Activated CD4-positive, alpha-beta memory T cell treated with anti-CD3 and anti-CD28 coated beads for 36 hours (primary cell): ENCODE results near the gene SND1. TPM values are rescaled to one million over a fixed set of nuclear protein-coding genes. Genes with fewer than 3 reads are reported as not detected.

Source experiments
- CTCF ChIA-PET: fragments of 350-600 bp; sonication (Branson Sonifier 250); formaldehyde crosslinking; loops from one replicate; lab custom pipeline; 2021; ENCODE audit warnings: antibody characterized with exemption, inconsistent platforms; lab: Charles Lee
- POLR2A ChIA-PET: fragments of 350-600 bp; sonication (Branson Sonifier 250); formaldehyde crosslinking; loops from one replicate; lab custom pipeline; 2021; ENCODE audit warnings: antibody characterized with exemption; lab: Charles Lee
- DNase-seq: peaks from one replicate; pipeline ENCODE4 v3.0.0-alpha.2; 2020
- H3K27ac Mint-ChIP-seq: one replicate; pipeline ENCODE4 v1.8.0; 2021; ENCODE audit warnings: mixed read lengths
- H3K27me3 Mint-ChIP-seq: one replicate; pipeline ENCODE4 v1.8.0; 2021; ENCODE audit warnings: mixed read lengths
- H3K36me3 Mint-ChIP-seq: one replicate; pipeline ENCODE4 v1.8.0; 2021; ENCODE audit warnings: mixed read lengths
- H3K4me1 Mint-ChIP-seq: one replicate; pipeline ENCODE4 v1.8.0; 2021; ENCODE audit warnings: low read depth, mixed read lengths
- H3K4me3 Mint-ChIP-seq: one replicate; pipeline ENCODE4 v1.8.0; 2021; ENCODE audit warnings: mild to moderate bottlenecking, mixed read lengths
- H3K9me3 Mint-ChIP-seq: one replicate; pipeline ENCODE4 v1.8.0; 2021; ENCODE audit warnings: mixed read lengths
- intact Hi-C: fragments of 100-400 bp; cut with micrococcal nuclease; formaldehyde crosslinking; loops from one replicate; pipeline ENCODE4 v1.15.1; 2023
- total RNA-seq, 2 experiments: library from RNA; stranded (reverse); gene quantifications; one replicate each; pipeline ENCODE4 v1.2.3, GENCODE V29; 2021

Gene SND1
- total RNA-seq, 2 experiments from 2014 or later: 208 to 235 TPM

DNA sequence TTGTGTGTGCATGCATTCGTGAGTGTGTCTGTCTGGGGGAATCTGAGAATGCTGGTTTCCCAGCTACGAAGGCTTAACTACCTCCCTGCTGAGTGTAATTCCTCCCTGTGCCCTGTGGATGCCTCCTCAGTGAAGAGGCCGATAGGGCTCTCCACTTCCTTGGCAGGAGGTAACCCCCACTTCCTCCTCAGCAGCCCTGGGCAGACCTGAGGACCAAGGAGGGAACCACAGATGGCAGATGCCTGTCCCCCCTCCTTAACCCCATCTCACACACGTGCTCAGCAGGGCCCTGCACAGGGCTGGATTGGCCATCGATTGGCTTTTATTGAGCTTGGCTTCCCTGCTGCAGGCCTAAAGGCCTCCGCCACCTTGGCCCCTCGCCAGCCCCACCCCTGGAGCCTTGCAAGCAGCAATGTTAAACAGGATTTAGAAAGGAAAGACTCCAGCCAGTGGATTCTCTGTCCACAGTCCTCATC lies 424.8 kb downstream of the SND1 start:
- no peak overlapping the region for H3K4me3 Mint-ChIP-seq
- POLR2A ChIA-PET: no interaction called here
- CTCF ChIA-PET: no interaction called here
- H3K9me3 Mint-ChIP-seq: no peaks in the 10 kb centered on the region
- H3K4me1 Mint-ChIP-seq: no peaks in the 10 kb centered on the region
- H3K36me3 Mint-ChIP-seq: peaks cover 6% of the 10 kb centered on the region
- no peak for DNase-seq
- intact Hi-C loops: no loop called here
- no peaks in the 10 kb centered on the region for H3K27me3 Mint-ChIP-seq
- H3K27ac Mint-ChIP-seq: no peak overlapping the region

DNA sequence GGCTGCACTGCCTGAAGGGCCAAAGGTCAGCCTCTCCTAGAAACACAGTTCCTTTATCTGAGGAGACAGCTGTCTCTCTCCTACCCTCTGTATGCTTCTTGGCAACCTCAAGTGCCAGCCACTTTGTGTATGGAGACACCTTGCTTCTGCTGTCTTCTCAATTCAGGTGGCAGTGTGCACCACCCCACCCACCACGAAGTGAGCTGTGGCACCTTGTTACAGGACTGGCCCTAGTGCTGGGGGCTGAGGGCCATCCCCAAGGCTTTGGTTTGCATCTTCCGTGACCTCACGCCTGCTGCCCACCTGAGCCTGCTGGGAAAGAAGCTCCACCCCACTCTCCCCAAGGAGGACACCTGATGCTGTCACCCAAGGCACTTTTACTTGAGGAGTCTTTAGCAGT lies 426.3 kb downstream of the SND1 start:
- Mint-ChIP-seq H3K36me3 (peaks cover 6% of the 10 kb centered on the region), H3K9me3 (no peaks in the 10 kb centered on the region), H3K27ac (no peak overlapping the region), H3K4me3 (no peak overlapping the region), H3K4me1 (no peaks in the 10 kb centered on the region), H3K27me3 (no peaks in the 10 kb centered on the region)
- ChIA-PET CTCF (no interaction called here), POLR2A (no interaction called here)
- intact Hi-C loops: no loop called here
- no peak for DNase-seq

- Mint-ChIP-seq H3K4me1 (no peaks in the 10 kb centered on the region), H3K27ac (no peak overlapping the region), H3K36me3 (peaks cover 8% of the 10 kb centered on the region), H3K27me3 (no peaks in the 10 kb centered on the region), H3K9me3 (no peaks in the 10 kb centered on the region), H3K4me3 (no peak overlapping the region)
- ChIA-PET CTCF (no interaction called here), POLR2A (interaction anchor here (0.9 kb wide), 1 partner anchor 9 kb away, joined by 3 read pairs; no protein-coding TSS in a partner anchor)
- DNase-seq: no peak
- intact Hi-C loops: no loop called here
These were observed 428.2 kb downstream of the SND1 start for GRCh38 chr7:128080169-128080568.

GRCh38 chr7:128081351-128081750 lies 429.4 kb downstream of the SND1 start:
- DNase-seq: no peak
- H3K4me1 Mint-ChIP-seq: no peaks in the 10 kb centered on the region
- H3K4me3 Mint-ChIP-seq: no peak overlapping the region
- H3K27ac Mint-ChIP-seq: no peak overlapping the region
- intact Hi-C loops: no loop called here
- POLR2A ChIA-PET: no interaction called here
- no peaks in the 10 kb centered on the region for H3K27me3 Mint-ChIP-seq
- H3K9me3 Mint-ChIP-seq: no peaks in the 10 kb centered on the region
- peaks cover 11% of the 10 kb centered on the region for H3K36me3 Mint-ChIP-seq
- CTCF ChIA-PET: no interaction called here

DNA sequence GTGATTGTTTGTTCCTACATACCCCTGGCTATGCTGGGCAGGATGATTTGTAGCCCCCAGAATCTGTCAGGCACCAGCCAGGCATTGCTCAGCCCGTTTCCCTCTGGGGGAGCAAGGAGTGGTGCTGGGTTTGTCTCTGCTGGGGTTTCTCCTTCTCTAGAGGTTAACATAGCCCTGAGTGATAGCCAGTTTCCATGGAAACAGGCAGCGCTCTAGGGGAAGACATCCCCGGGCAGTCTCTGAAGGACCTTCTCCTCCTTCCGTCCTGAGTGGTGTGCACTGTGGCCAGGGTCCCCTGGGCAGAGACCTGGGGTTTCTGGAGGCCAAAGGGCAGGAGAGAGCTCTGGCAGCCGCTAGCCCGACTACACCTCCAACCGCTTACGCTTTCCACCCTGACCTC lies 429.8 kb downstream of the SND1 start:
- H3K9me3 Mint-ChIP-seq: no peaks in the 10 kb centered on the region

GRCh38 chr7:128082431-128082830 lies 430.4 kb downstream of the SND1 start:
- ChIA-PET CTCF (no interaction called here), POLR2A (no interaction called here)
- intact Hi-C loops: no loop called here
- H3K9me3 Mint-ChIP-seq: no peaks in the 10 kb centered on the region
- no peaks in the 10 kb centered on the region for H3K4me1 Mint-ChIP-seq
- DNase-seq: no peak
- H3K27me3 Mint-ChIP-seq: no peaks in the 10 kb centered on the region
- H3K4me3 Mint-ChIP-seq: no peak overlapping the region
- H3K27ac Mint-ChIP-seq: no peak overlapping the region
- peaks cover 14% of the 10 kb centered on the region for H3K36me3 Mint-ChIP-seq

More for the DNA sequence above, 429.8 kb downstream of the SND1 start:
- Mint-ChIP-seq H3K27ac (no peak overlapping the region), H3K36me3 (peaks cover 11% of the 10 kb centered on the region), H3K4me1 (no peaks in the 10 kb centered on the region), H3K27me3 (no peaks in the 10 kb centered on the region), H3K4me3 (no peak overlapping the region)
- intact Hi-C loops: no loop called here
- no peak for DNase-seq
- POLR2A ChIA-PET: no interaction called here
- CTCF ChIA-PET: no interaction called here

DNA sequence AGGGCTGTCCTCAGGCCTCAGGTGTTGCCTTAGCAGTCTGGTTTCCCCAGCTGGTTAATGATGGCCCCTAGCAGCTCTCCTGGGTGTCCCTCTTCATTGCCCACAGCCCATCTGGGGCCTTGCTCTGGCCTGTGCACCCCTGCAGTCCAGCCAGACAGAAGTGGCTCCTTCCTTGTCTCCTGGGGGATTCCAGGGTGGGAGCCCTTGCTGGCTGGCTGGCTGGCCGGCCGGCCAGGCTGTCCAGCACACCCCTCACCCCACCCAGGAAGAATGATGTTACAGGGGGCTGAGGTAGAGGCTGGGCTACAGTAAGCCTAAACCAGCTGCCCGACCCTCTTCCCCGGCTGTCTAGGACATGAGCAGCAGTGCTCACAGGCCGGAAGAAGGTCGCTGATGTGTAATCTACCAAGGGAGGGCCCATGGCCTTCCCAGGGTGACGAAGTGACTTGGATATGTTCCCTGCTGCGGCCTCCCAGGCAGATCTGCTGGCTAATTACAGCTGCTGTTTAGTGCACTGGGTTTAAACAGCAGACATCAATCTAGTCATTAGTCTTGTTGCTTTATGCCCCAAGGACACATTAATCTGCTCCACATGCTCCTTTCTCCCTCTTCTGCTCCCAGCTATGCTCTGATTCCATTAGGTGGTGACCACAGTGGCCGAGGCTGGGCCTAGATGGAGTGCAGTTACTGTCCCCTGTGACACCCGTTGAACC lies 433.1 kb downstream of the SND1 start:
- CTCF ChIA-PET: interaction anchor here (0.7 to 1.1 kb wide), 2 partner anchors 125 to 376 kb away, joined by 3 read pairs; no protein-coding TSS in a partner anchor
- DNase-seq: no peak
- no peaks in the 10 kb centered on the region for H3K9me3 Mint-ChIP-seq
- peaks cover 24% of the 10 kb centered on the region for H3K36me3 Mint-ChIP-seq
- no peaks in the 10 kb centered on the region for H3K4me1 Mint-ChIP-seq
- no peak overlapping the region for H3K27ac Mint-ChIP-seq
- intact Hi-C loops: no loop called here
- H3K27me3 Mint-ChIP-seq: no peaks in the 10 kb centered on the region
- no peak overlapping the region for H3K4me3 Mint-ChIP-seq
- POLR2A ChIA-PET: no interaction called here

DNA sequence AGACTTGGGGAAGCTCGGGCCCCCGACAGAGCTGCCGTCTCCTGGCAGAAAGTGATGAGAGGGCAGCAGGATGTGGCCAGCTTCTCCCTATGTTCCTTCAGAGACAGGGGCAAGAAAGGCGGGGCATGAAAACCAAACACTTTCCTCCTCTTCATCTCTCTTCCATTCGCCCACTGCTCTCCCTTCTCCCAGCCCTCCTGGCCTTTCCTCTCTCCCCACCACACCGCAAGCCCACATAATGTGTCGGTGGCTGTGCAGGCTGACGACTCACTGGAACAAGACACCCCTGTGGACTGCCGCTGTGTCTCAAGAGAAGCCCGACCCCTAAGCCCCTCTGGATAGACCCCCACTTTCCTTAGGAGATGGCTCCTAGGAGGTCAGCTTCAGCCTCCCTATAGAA lies 438.5 kb downstream of the SND1 start:
- Mint-ChIP-seq H3K36me3 (peaks cover 46% of the 10 kb centered on the region), H3K4me3 (no peak overlapping the region), H3K27ac (no peak overlapping the region), H3K4me1 (no peaks in the 10 kb centered on the region), H3K27me3 (no peaks in the 10 kb centered on the region), H3K9me3 (no peaks in the 10 kb centered on the region)
- CTCF ChIA-PET: no interaction called here
- POLR2A ChIA-PET: no interaction called here
- DNase-seq: no peak
- intact Hi-C loops: no loop called here

DNA sequence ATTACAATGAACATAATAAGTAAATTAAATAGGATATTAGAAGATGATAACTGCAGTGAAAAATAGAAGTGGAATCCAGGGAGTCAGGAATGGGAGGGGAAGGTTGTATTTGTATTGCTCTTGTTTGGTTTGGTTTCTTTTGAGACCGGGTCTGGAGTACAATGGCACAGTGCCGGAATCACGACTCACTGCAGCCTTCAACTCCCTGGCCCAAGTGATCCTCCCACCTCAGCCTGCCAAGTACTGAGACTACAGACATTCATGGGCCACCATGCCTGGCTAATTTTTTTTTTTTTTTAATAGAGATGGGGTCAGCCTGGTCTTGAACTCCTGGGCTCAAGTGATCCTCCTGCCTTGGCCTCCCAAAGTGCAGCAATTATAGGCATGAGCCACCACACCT lies 439.1 kb downstream of the SND1 start:
- H3K4me3 Mint-ChIP-seq: no peak overlapping the region
- no peak overlapping the region for H3K27ac Mint-ChIP-seq
- intact Hi-C loops: no loop called here
- H3K9me3 Mint-ChIP-seq: no peaks in the 10 kb centered on the region
- no peaks in the 10 kb centered on the region for H3K4me1 Mint-ChIP-seq
- POLR2A ChIA-PET: no interaction called here
- H3K36me3 Mint-ChIP-seq: peaks cover 51% of the 10 kb centered on the region
- CTCF ChIA-PET: no interaction called here
- H3K27me3 Mint-ChIP-seq: no peaks in the 10 kb centered on the region
- no peak for DNase-seq

DNA sequence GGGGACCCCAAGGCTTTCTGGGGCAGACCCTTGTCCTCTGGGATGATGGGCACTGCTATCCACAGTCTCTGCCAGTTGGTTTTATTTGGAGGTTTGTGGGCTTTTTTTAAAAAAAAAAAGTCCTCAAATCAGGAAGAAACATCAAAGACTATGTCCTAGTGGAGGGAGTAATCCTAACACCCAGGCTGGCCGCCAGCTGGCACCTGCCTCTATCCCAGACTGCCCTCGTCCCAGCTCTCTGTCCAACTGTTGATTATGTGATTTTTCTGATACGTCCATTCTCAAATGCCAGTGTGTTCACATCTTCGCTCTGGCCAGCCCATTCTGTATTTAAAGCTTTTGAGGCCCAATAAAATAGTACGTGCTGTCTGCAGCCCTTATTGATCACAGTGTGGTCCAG lies 440.2 kb downstream of the SND1 start:
- Mint-ChIP-seq H3K27ac (no peak overlapping the region), H3K9me3 (no peaks in the 10 kb centered on the region), H3K4me1 (no peaks in the 10 kb centered on the region), H3K27me3 (no peaks in the 10 kb centered on the region), H3K36me3 (peaks cover 59% of the 10 kb centered on the region), H3K4me3 (no peak overlapping the region)
- POLR2A ChIA-PET: no interaction called here
- CTCF ChIA-PET: no interaction called here
- DNase-seq: no peak
- intact Hi-C loops: no loop called here

GRCh38 chr7:128093614-128094570 lies 441.9 kb downstream of the SND1 start:
- H3K4me1 Mint-ChIP-seq: no peaks in the 10 kb centered on the region
- H3K9me3 Mint-ChIP-seq: no peaks in the 10 kb centered on the region
- no peaks in the 10 kb centered on the region for H3K27me3 Mint-ChIP-seq
- ChIA-PET POLR2A (no interaction called here), CTCF (interaction anchor here (1.0 kb wide), 1 partner anchor 41 kb away, joined by 4 read pairs; no protein-coding TSS in a partner anchor)
- DNase-seq: no peak
- peaks cover 54% of the 10 kb centered on the region for H3K36me3 Mint-ChIP-seq
- intact Hi-C loops: no loop called here
- H3K27ac Mint-ChIP-seq: no peak overlapping the region
- H3K4me3 Mint-ChIP-seq: no peak overlapping the region

- Mint-ChIP-seq H3K4me3 (no peak overlapping the region), H3K27me3 (no peaks in the 10 kb centered on the region), H3K27ac (no peak overlapping the region), H3K4me1 (no peaks in the 10 kb centered on the region), H3K9me3 (no peaks in the 10 kb centered on the region), H3K36me3 (peaks cover 50% of the 10 kb centered on the region)
- POLR2A ChIA-PET: no interaction called here
- DNase-seq: no peak
- CTCF ChIA-PET: interaction anchor here (1.0 kb wide), 1 partner anchor 40 kb away, joined by 4 read pairs; no protein-coding TSS in a partner anchor
- intact Hi-C loops: no loop called here
These were observed 442.7 kb downstream of the SND1 start for GRCh38 chr7:128094686-128095085.
